Panc1 (cell line): ENCODE data around the gene RAB6B.

Experiments used
- CTCF ChIP-seq: fragments of 450-650 bp; IDR thresholded peaks from 2 replicates; pipeline ENCODE4 v1.5.1; 2017; ENCODE audit warnings: mild to moderate bottlenecking
- POLR2AphosphoS5 ChIP-seq: IDR thresholded peaks from 2 replicates; pipeline ENCODE4 v1.6.1; 2012; ENCODE audit warnings: mild to moderate bottlenecking, low read depth, low read length, moderate library complexity
- SIN3A ChIP-seq: IDR thresholded peaks from 2 replicates; pipeline ENCODE4 v1.6.1; 2012; ENCODE audit warnings: low read depth, mild to moderate bottlenecking, low read length, moderate library complexity, borderline replicate concordance; ENCODE audit not compliant: insufficient read depth
- TCF7L2 ChIP-seq: IDR thresholded peaks from 2 replicates; pipeline ENCODE4 v1.6.1; 2011; ENCODE audit warnings: mild to moderate bottlenecking, low read depth, low read length, inconsistent platforms
- TF ChIP-seq, protein P1 (sequence below), 2 experiments: IDR thresholded peaks; 2 replicates each; pipeline ENCODE4 v1.6.1; 2011 to 2012; ENCODE audit warnings: low read depth in 2 of 2, control low read depth in 1 of 2, low read length in 1 of 2, mild to moderate bottlenecking in 1 of 2, moderate library complexity in 1 of 2; ENCODE audit not compliant: insufficient read depth in 1 of 2

DNA sequence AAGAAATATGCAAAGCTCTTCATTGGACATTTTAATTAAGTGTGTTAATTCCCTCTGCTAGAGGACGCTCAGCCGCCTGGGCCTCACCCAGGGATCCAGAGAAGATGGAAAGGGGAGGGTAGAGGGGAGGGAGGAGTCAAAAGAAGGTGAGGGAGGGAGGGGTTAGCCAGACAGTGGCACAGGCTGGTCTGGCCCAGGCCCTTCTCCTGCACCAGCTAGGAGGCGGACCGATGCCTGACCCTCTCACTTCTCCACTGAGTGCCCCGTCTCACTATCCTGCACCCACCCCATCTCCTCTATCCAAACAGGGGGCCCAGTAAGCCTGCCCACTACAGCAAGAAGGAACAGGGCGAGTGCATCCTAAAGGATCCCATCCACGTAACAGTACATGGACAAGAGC lies 22.9 kb downstream of the RAB6B start:
- no peak for TF ChIP-seq CTCF
- TF ChIP-seq POLR2AphosphoS5 = no peak
- TF ChIP-seq SIN3A = no peak
- TF ChIP-seq, protein P1, sequence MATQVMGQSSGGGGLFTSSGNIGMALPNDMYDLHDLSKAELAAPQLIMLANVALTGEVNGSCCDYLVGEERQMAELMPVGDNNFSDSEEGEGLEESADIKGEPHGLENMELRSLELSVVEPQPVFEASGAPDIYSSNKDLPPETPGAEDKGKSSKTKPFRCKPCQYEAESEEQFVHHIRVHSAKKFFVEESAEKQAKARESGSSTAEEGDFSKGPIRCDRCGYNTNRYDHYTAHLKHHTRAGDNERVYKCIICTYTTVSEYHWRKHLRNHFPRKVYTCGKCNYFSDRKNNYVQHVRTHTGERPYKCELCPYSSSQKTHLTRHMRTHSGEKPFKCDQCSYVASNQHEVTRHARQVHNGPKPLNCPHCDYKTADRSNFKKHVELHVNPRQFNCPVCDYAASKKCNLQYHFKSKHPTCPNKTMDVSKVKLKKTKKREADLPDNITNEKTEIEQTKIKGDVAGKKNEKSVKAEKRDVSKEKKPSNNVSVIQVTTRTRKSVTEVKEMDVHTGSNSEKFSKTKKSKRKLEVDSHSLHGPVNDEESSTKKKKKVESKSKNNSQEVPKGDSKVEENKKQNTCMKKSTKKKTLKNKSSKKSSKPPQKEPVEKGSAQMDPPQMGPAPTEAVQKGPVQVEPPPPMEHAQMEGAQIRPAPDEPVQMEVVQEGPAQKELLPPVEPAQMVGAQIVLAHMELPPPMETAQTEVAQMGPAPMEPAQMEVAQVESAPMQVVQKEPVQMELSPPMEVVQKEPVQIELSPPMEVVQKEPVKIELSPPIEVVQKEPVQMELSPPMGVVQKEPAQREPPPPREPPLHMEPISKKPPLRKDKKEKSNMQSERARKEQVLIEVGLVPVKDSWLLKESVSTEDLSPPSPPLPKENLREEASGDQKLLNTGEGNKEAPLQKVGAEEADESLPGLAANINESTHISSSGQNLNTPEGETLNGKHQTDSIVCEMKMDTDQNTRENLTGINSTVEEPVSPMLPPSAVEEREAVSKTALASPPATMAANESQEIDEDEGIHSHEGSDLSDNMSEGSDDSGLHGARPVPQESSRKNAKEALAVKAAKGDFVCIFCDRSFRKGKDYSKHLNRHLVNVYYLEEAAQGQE (IDR thresholded peaks at IDR 0.05; ENCODE audit: insufficient read depth in 1 of 2, low read depth in 2 of 2, low read length in 1 of 2) = no peak
- no peak for TF ChIP-seq TCF7L2
